WTC11 (cell line): ENCODE results near the gene LRIG3. TPM values are rescaled to one million over a fixed set of nuclear protein-coding genes. Genes with fewer than 3 reads are reported as not detected.

ENCODE experiments used
- ATAC-seq: fragments of 200-7000 bp; cut with Tn5 transposase; 2 replicates; pipeline ENCODE4 v1.10.0; 2021; ENCODE audit warnings: mild to moderate bottlenecking, moderate library complexity
- CTCF ChIA-PET: fragments of 300-600 bp; sonication (Branson Sonifier 250); formaldehyde crosslinking; loops from one replicate; lab custom pipeline; 2021; ENCODE audit warnings: antibody characterized with exemption; lab: Charles Lee
- POLR2A ChIA-PET: fragments of 350-600 bp; sonication (Branson Sonifier 250); formaldehyde crosslinking; loops from one replicate; lab custom pipeline; 2021; ENCODE audit warnings: antibody characterized with exemption; lab: Charles Lee
- DNase-seq: peaks from one replicate; pipeline ENCODE4 v3.0.0; 2021; ENCODE audit warnings: low spot score
- H3K27ac Mint-ChIP-seq: 2 replicates; pipeline ENCODE4 v1.8.0; 2021; ENCODE audit warnings: mixed read lengths
- H3K27me3 Mint-ChIP-seq: 2 replicates; pipeline ENCODE4 v1.8.0; 2021; ENCODE audit warnings: low read depth, mild to moderate bottlenecking, moderate library complexity, mixed read lengths
- H3K36me3 Mint-ChIP-seq: 2 replicates; pipeline ENCODE4 v1.8.0; 2021; ENCODE audit warnings: mixed read lengths
- H3K4me1 Mint-ChIP-seq: 2 replicates; pipeline ENCODE4 v1.8.0; 2022; ENCODE audit warnings: mixed read lengths
- H3K4me3 Mint-ChIP-seq: 2 replicates; pipeline ENCODE4 v1.8.0; 2021; ENCODE audit warnings: mild to moderate bottlenecking, moderate library complexity, mixed read lengths
- H3K9me3 Mint-ChIP-seq: 2 replicates; pipeline ENCODE4 v1.8.0; 2021; ENCODE audit warnings: mixed read lengths
- EMX1 ChIP-seq: fragments of 250-450 bp; sonication (Bioruptor Pico); IDR thresholded peaks from 2 replicates; pipeline ENCODE4 v1.8.0; 2021; ENCODE audit warnings: mild to moderate bottlenecking
- KAT7 ChIP-seq: sonication (generic); formaldehyde crosslinking; IDR thresholded peaks from 2 replicates; pipeline ENCODE4 v1.8.1; 2023; ENCODE audit warnings: missing genetic modification reagents, mild to moderate bottlenecking, borderline replicate concordance
- MYBL2 ChIP-seq: sonication (generic); formaldehyde crosslinking; IDR thresholded peaks from 2 replicates; pipeline ENCODE4 v1.8.1; 2023; ENCODE audit warnings: mild to moderate bottlenecking, moderate library complexity, missing genetic modification reagents
- NFATC4 ChIP-seq: fragments of 250-450 bp; sonication (Bioruptor Pico); IDR thresholded peaks from 2 replicates; pipeline ENCODE4 v1.9.0; 2021; ENCODE audit warnings: mild to moderate bottlenecking
- OVOL2 ChIP-seq: fragments of 250-450 bp; sonication (Bioruptor Pico); IDR thresholded peaks from 2 replicates; pipeline ENCODE4 v1.9.0; 2021; ENCODE audit warnings: mild to moderate bottlenecking, borderline replicate concordance
- PRRX2 ChIP-seq: fragments of 250-450 bp; sonication (Bioruptor Pico); IDR thresholded peaks from 2 replicates; pipeline ENCODE4 v1.8.0; 2021; ENCODE audit warnings: mild to moderate bottlenecking
- ZBTB21 ChIP-seq: sonication (generic); formaldehyde crosslinking; IDR thresholded peaks from 2 replicates; pipeline ENCODE4 v1.8.1; 2023; ENCODE audit warnings: mild to moderate bottlenecking, missing genetic modification reagents, borderline replicate concordance
- ZNF317 ChIP-seq: sonication (generic); formaldehyde crosslinking; IDR thresholded peaks from 2 replicates; pipeline ENCODE4 v1.8.1; 2023; ENCODE audit warnings: low read depth, mild to moderate bottlenecking, moderate library complexity, missing genetic modification reagents, borderline replicate concordance
- total RNA-seq: library from RNA; stranded (reverse); gene quantifications from 3 replicates; pipeline ENCODE4 v1.2.3, GENCODE V29; 2021
- TF ChIP-seq, protein P1 (sequence below): fragments of 250-450 bp; sonication (Bioruptor Pico); IDR thresholded peaks from 2 replicates; pipeline ENCODE4 v2.1.2; 2022; ENCODE audit warnings: mild to moderate bottlenecking, moderate library complexity
- TF ChIP-seq, protein P2 (sequence below): sonication (generic); formaldehyde crosslinking; IDR thresholded peaks from 2 replicates; pipeline ENCODE4 v1.8.0; 2023; ENCODE audit warnings: missing genetic modification reagents, mild to moderate bottlenecking, borderline replicate concordance
- TF ChIP-seq, protein P3 (sequence below): sonication (generic); formaldehyde crosslinking; IDR thresholded peaks from 2 replicates; pipeline ENCODE4 v1.8.0; 2023; ENCODE audit warnings: mild to moderate bottlenecking, missing genetic modification reagents
- TF ChIP-seq, protein P4 (sequence below): sonication (generic); formaldehyde crosslinking; conservative IDR thresholded peaks from 2 replicates; pipeline ENCODE4 v1.8.1; 2022; ENCODE audit warnings: mild to moderate bottlenecking, missing genetic modification reagents
- TF ChIP-seq, protein P5 (sequence below): sonication (generic); formaldehyde crosslinking; IDR thresholded peaks from 2 replicates; pipeline ENCODE4 v1.8.1; 2023; ENCODE audit warnings: mild to moderate bottlenecking, missing genetic modification reagents
- TF ChIP-seq, protein P6 (sequence below): sonication (generic); formaldehyde crosslinking; IDR thresholded peaks from 2 replicates; pipeline ENCODE4 v1.8.1; 2022; ENCODE audit warnings: mild to moderate bottlenecking, missing genetic modification reagents, moderate library complexity, borderline replicate concordance
- TF ChIP-seq, protein P7 (sequence below): fragments of 200-600 bp; IDR thresholded peaks from 2 replicates; pipeline ENCODE4 v1.8.0; 2022; ENCODE audit warnings: antibody characterized with exemption
- TF ChIP-seq, protein P8 (sequence below): sonication (generic); formaldehyde crosslinking; IDR thresholded peaks from 2 replicates; pipeline ENCODE4 v1.8.0; 2022; ENCODE audit warnings: mild to moderate bottlenecking, missing genetic modification reagents
- TF ChIP-seq, protein P9 (sequence below): sonication (generic); formaldehyde crosslinking; IDR thresholded peaks from 2 replicates; pipeline ENCODE4 v1.8.0; 2022; ENCODE audit warnings: mild to moderate bottlenecking, missing genetic modification reagents

LRIG3 gene
- total RNA-seq, 1 experiment from 2014 or later, result 13.0 TPM

DNA sequence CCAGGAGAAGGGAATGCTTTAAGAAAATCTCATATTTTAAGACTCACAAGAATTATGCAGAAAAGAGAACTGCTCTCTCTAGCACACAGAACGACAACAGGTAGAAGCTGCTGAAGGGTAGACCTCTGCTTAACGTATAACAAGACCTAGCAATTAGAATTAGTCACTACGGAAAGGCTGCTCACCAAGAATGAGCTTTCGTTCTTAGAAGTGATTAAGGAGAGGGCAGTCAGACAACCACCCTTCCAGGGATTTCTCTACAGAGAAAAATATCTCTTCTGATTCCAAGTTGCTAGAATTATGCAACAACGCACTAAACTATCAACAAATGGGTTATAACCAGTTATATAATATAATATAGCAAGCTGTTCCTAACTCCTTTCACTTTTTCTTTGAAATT is 18.6 kb downstream of the LRIG3 start (continued):
- TF ChIP-seq, protein P1, sequence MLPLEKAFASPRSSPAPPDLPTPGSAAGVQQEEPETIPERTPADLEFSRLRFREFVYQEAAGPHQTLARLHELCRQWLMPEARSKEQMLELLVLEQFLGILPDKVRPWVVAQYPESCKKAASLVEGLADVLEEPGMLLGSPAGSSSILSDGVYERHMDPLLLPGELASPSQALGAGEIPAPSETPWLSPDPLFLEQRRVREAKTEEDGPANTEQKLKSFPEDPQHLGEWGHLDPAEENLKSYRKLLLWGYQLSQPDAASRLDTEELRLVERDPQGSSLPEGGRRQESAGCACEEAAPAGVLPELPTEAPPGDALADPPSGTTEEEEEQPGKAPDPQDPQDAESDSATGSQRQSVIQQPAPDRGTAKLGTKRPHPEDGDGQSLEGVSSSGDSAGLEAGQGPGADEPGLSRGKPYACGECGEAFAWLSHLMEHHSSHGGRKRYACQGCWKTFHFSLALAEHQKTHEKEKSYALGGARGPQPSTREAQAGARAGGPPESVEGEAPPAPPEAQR (CRISPR knock-in tag), result no peak
- TF ChIP-seq NFATC4 (CRISPR knock-in tag), result no peak
- no peak for TF ChIP-seq PRRX2
- TF ChIP-seq, protein P2, sequence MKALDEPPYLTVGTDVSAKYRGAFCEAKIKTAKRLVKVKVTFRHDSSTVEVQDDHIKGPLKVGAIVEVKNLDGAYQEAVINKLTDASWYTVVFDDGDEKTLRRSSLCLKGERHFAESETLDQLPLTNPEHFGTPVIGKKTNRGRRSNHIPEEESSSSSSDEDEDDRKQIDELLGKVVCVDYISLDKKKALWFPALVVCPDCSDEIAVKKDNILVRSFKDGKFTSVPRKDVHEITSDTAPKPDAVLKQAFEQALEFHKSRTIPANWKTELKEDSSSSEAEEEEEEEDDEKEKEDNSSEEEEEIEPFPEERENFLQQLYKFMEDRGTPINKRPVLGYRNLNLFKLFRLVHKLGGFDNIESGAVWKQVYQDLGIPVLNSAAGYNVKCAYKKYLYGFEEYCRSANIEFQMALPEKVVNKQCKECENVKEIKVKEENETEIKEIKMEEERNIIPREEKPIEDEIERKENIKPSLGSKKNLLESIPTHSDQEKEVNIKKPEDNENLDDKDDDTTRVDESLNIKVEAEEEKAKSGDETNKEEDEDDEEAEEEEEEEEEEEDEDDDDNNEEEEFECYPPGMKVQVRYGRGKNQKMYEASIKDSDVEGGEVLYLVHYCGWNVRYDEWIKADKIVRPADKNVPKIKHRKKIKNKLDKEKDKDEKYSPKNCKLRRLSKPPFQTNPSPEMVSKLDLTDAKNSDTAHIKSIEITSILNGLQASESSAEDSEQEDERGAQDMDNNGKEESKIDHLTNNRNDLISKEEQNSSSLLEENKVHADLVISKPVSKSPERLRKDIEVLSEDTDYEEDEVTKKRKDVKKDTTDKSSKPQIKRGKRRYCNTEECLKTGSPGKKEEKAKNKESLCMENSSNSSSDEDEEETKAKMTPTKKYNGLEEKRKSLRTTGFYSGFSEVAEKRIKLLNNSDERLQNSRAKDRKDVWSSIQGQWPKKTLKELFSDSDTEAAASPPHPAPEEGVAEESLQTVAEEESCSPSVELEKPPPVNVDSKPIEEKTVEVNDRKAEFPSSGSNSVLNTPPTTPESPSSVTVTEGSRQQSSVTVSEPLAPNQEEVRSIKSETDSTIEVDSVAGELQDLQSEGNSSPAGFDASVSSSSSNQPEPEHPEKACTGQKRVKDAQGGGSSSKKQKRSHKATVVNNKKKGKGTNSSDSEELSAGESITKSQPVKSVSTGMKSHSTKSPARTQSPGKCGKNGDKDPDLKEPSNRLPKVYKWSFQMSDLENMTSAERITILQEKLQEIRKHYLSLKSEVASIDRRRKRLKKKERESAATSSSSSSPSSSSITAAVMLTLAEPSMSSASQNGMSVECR (CRISPR knock-in tag), result no peak
- no peak for TF ChIP-seq ZNF317 (CRISPR knock-in tag)

DNA sequence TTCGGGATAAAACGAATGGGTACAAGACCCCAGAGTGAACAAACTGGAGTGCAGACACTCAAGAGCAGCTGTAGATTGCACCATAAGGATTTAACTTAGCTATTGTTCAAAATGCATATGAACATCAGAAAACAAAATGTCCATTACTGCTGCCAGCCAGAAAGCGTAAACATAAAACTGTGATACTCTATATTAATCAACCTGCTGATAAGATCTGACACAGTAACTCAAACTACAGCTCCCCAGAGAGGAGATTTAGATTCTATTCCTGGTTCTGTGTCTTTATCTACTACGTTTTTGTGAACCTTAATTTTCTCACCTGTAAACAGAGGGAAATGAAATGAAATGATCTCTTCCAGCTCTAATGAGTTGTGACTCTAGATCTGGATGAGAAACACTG is 22.3 kb downstream of the LRIG3 start:
- Mint-ChIP-seq H3K9me3 (no peaks in the 10 kb centered on the region), H3K36me3 (no peaks in the 10 kb centered on the region; the same call in 1 of the 2 replicates), H3K27me3 (no peaks in the 10 kb centered on the region; the same call in 1 of the 2 replicates), H3K4me3 (no peak overlapping the region), H3K4me1 (peaks cover 14% of the 10 kb centered on the region), H3K27ac (no peak overlapping the region)
- CTCF ChIA-PET, result no interaction called here
- POLR2A ChIA-PET, result no interaction called here
- no peak for ATAC-seq
- TF ChIP-seq, protein P3, sequence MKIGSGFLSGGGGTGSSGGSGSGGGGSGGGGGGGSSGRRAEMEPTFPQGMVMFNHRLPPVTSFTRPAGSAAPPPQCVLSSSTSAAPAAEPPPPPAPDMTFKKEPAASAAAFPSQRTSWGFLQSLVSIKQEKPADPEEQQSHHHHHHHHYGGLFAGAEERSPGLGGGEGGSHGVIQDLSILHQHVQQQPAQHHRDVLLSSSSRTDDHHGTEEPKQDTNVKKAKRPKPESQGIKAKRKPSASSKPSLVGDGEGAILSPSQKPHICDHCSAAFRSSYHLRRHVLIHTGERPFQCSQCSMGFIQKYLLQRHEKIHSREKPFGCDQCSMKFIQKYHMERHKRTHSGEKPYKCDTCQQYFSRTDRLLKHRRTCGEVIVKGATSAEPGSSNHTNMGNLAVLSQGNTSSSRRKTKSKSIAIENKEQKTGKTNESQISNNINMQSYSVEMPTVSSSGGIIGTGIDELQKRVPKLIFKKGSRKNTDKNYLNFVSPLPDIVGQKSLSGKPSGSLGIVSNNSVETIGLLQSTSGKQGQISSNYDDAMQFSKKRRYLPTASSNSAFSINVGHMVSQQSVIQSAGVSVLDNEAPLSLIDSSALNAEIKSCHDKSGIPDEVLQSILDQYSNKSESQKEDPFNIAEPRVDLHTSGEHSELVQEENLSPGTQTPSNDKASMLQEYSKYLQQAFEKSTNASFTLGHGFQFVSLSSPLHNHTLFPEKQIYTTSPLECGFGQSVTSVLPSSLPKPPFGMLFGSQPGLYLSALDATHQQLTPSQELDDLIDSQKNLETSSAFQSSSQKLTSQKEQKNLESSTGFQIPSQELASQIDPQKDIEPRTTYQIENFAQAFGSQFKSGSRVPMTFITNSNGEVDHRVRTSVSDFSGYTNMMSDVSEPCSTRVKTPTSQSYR, result no peak
- no peak for TF ChIP-seq MYBL2
- TF ChIP-seq, protein P4, sequence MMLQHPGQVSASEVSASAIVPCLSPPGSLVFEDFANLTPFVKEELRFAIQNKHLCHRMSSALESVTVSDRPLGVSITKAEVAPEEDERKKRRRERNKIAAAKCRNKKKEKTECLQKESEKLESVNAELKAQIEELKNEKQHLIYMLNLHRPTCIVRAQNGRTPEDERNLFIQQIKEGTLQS (CRISPR knock-in tag), result no peak
- TF ChIP-seq OVOL2 (CRISPR knock-in tag), result no peak
- TF ChIP-seq, protein P5, sequence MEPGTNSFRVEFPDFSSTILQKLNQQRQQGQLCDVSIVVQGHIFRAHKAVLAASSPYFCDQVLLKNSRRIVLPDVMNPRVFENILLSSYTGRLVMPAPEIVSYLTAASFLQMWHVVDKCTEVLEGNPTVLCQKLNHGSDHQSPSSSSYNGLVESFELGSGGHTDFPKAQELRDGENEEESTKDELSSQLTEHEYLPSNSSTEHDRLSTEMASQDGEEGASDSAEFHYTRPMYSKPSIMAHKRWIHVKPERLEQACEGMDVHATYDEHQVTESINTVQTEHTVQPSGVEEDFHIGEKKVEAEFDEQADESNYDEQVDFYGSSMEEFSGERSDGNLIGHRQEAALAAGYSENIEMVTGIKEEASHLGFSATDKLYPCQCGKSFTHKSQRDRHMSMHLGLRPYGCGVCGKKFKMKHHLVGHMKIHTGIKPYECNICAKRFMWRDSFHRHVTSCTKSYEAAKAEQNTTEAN (CRISPR knock-in tag), result no peak
- no peak for TF ChIP-seq ZBTB21 (CRISPR knock-in tag)
- TF ChIP-seq EMX1 (CRISPR knock-in tag), result no peak
- TF ChIP-seq, protein P6, sequence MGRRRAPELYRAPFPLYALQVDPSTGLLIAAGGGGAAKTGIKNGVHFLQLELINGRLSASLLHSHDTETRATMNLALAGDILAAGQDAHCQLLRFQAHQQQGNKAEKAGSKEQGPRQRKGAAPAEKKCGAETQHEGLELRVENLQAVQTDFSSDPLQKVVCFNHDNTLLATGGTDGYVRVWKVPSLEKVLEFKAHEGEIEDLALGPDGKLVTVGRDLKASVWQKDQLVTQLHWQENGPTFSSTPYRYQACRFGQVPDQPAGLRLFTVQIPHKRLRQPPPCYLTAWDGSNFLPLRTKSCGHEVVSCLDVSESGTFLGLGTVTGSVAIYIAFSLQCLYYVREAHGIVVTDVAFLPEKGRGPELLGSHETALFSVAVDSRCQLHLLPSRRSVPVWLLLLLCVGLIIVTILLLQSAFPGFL (CRISPR knock-in tag), result no peak
- TF ChIP-seq, protein P7, sequence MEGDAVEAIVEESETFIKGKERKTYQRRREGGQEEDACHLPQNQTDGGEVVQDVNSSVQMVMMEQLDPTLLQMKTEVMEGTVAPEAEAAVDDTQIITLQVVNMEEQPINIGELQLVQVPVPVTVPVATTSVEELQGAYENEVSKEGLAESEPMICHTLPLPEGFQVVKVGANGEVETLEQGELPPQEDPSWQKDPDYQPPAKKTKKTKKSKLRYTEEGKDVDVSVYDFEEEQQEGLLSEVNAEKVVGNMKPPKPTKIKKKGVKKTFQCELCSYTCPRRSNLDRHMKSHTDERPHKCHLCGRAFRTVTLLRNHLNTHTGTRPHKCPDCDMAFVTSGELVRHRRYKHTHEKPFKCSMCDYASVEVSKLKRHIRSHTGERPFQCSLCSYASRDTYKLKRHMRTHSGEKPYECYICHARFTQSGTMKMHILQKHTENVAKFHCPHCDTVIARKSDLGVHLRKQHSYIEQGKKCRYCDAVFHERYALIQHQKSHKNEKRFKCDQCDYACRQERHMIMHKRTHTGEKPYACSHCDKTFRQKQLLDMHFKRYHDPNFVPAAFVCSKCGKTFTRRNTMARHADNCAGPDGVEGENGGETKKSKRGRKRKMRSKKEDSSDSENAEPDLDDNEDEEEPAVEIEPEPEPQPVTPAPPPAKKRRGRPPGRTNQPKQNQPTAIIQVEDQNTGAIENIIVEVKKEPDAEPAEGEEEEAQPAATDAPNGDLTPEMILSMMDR, result no peak
- TF ChIP-seq, protein P8, sequence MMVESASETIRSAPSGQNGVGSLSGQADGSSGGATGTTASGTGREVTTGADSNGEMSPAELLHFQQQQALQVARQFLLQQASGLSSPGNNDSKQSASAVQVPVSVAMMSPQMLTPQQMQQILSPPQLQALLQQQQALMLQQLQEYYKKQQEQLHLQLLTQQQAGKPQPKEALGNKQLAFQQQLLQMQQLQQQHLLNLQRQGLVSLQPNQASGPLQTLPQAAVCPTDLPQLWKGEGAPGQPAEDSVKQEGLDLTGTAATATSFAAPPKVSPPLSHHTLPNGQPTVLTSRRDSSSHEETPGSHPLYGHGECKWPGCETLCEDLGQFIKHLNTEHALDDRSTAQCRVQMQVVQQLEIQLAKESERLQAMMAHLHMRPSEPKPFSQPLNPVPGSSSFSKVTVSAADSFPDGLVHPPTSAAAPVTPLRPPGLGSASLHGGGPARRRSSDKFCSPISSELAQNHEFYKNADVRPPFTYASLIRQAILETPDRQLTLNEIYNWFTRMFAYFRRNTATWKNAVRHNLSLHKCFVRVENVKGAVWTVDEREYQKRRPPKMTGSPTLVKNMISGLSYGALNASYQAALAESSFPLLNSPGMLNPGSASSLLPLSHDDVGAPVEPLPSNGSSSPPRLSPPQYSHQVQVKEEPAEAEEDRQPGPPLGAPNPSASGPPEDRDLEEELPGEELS (CRISPR knock-in tag), result no peak
- TF ChIP-seq, protein P9, sequence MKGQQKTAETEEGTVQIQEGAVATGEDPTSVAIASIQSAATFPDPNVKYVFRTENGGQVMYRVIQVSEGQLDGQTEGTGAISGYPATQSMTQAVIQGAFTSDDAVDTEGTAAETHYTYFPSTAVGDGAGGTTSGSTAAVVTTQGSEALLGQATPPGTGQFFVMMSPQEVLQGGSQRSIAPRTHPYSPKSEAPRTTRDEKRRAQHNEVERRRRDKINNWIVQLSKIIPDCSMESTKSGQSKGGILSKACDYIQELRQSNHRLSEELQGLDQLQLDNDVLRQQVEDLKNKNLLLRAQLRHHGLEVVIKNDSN (CRISPR knock-in tag), result no peak
- no peak for TF ChIP-seq KAT7 (CRISPR knock-in tag)
- no peak for DNase-seq
